HCT116 (cell line): ENCODE results near the gene DNM2.

Experiments used
- CEBPB ChIP-seq: IDR thresholded peaks from 2 replicates; pipeline ENCODE4 v1.6.1; 2012; ENCODE audit warnings: low read depth
- EGR1 ChIP-seq: IDR thresholded peaks from 2 replicates; pipeline ENCODE4 v1.6.1; 2012; ENCODE audit warnings: low read depth
- ELF1 ChIP-seq: IDR thresholded peaks from 2 replicates; pipeline ENCODE4 v1.6.1; 2012; ENCODE audit warnings: low read depth, borderline replicate concordance
- EZH2 ChIP-seq: fragments of 200-600 bp; sonication (generic); IDR thresholded peaks from 2 replicates; pipeline ENCODE4 v1.6.1; 2017; ENCODE audit warnings: antibody characterized with exemption, mixed run types
- EZH2phosphoT487 ChIP-seq: fragments of 200-600 bp; IDR thresholded peaks from 2 replicates; pipeline ENCODE4 v1.6.1; 2018; ENCODE audit warnings: antibody characterized with exemption, borderline replicate concordance
- POLR2A ChIP-seq: IDR thresholded peaks from 2 replicates; pipeline ENCODE4 v1.7.0; 2011; ENCODE audit warnings: borderline replicate concordance; ENCODE audit not compliant: insufficient read depth, insufficient read length; ENCODE audit errors: extremely low read depth
- POLR2AphosphoS5 ChIP-seq: IDR thresholded peaks from 2 replicates; pipeline ENCODE4 v1.6.1; 2011; ENCODE audit warnings: mild to moderate bottlenecking, low read depth, low read length, moderate library complexity
- RAD21 ChIP-seq: IDR thresholded peaks from 2 replicates; pipeline ENCODE4 v1.6.1; 2012; ENCODE audit warnings: low read depth, mild to moderate bottlenecking
- SIN3A ChIP-seq: IDR thresholded peaks from 2 replicates; pipeline ENCODE4 v1.6.1; 2012; ENCODE audit warnings: low read depth
- TCF7L2 ChIP-seq: IDR thresholded peaks from 2 replicates; pipeline ENCODE4 v1.7.0; 2011; ENCODE audit warnings: borderline replicate concordance, inconsistent platforms; ENCODE audit not compliant: insufficient read depth, insufficient read length; ENCODE audit errors: extremely low read depth
- YY1 ChIP-seq: IDR thresholded peaks from 2 replicates; pipeline ENCODE4 v1.6.1; 2011; ENCODE audit warnings: low read length, low read depth, moderate library complexity, mild to moderate bottlenecking; ENCODE audit not compliant: insufficient replicate concordance; ENCODE audit errors: extremely low read depth
- TF ChIP-seq, protein P1 (sequence below), 3 experiments: fragments of 200-600 bp in 1 of 3; sonication (generic) in 1 of 3; IDR thresholded peaks in 2 of 3; conservative IDR thresholded peaks in 1 of 3; 2 replicates each; pipeline ENCODE4 v1.5.1; 2012 to 2017; ENCODE audit warnings: low read depth in 2 of 3, low read length in 2 of 3, antibody characterized with exemption in 1 of 3, borderline replicate concordance in 1 of 3, control low read depth in 1 of 3, mild to moderate bottlenecking in 1 of 3, mixed read lengths in 1 of 3, mixed run types in 1 of 3, moderate library complexity in 1 of 3; ENCODE audit not compliant: insufficient read depth in 1 of 3
- TF ChIP-seq, protein P2 (sequence below): IDR thresholded peaks from 2 replicates; pipeline ENCODE4 v1.6.1; 2012

DNA sequence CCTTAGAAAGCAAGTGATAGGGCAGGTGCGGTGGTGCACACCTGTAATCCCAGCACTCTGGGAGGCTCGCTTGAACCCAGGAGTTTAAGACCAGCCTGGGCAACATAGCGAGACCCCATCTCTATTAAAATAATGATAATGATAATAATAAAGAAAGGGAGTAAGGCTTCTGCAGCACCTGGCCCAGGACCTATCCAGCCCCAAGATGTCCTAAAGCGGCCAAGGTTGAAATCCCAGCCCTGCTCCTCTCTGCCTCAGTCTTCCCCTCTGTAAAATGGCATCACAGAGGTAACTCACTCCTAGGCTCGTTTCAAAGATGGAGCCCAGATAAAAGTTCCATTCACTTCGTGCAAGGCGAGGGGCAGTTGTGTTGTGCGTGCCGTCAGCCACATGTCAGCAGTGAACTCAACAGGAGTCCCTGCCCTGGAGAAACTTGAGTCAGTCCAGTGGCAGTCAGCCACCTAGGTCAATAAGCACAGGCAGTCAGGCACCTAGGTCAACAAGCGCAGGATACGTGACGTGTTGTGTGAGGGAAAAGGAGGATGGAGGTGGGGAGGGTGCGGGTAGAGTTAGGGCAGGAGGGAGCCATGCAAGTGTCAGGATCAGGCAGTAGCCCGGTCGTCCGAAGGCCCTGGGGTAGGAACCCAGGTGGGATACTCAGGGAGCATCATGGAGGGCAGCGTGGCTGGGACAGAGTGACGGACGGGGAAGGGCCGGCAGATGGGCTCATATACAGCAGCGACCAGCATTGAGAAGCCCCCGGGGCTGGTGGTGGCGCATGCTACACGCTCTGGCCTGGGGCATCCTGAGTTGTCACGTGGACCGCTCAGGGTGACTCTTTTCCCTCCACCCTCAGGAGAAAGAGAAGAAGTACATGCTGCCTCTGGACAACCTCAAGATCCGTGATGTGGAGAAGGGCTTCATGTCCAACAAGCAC is 101.5 kb downstream of the DNM2 start:
- TF ChIP-seq POLR2A (no peak), CEBPB (no peak), TCF7L2 (no peak), EZH2 (no peak), RAD21 (no peak), EZH2phosphoT487 (no peak), SIN3A (no peak), ELF1 (no peak), YY1 (no peak), EGR1 (no peak), POLR2AphosphoS5 (no peak)
- TF ChIP-seq, protein P1, sequence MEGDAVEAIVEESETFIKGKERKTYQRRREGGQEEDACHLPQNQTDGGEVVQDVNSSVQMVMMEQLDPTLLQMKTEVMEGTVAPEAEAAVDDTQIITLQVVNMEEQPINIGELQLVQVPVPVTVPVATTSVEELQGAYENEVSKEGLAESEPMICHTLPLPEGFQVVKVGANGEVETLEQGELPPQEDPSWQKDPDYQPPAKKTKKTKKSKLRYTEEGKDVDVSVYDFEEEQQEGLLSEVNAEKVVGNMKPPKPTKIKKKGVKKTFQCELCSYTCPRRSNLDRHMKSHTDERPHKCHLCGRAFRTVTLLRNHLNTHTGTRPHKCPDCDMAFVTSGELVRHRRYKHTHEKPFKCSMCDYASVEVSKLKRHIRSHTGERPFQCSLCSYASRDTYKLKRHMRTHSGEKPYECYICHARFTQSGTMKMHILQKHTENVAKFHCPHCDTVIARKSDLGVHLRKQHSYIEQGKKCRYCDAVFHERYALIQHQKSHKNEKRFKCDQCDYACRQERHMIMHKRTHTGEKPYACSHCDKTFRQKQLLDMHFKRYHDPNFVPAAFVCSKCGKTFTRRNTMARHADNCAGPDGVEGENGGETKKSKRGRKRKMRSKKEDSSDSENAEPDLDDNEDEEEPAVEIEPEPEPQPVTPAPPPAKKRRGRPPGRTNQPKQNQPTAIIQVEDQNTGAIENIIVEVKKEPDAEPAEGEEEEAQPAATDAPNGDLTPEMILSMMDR (IDR thresholded peaks at IDR 0.05 in 2 of 3, conservative IDR thresholded peaks at IDR 0.05 in 1 of 3; ENCODE audit: borderline replicate concordance in 1 of 3, insufficient read depth in 1 of 3, low read depth in 2 of 3, low read length in 2 of 3), result no peak
- TF ChIP-seq, protein P2, sequence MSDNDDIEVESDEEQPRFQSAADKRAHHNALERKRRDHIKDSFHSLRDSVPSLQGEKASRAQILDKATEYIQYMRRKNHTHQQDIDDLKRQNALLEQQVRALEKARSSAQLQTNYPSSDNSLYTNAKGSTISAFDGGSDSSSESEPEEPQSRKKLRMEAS, result no peak
